ENCODE measurements around the gene MEF2B.

MEF2B gene

DNA sequence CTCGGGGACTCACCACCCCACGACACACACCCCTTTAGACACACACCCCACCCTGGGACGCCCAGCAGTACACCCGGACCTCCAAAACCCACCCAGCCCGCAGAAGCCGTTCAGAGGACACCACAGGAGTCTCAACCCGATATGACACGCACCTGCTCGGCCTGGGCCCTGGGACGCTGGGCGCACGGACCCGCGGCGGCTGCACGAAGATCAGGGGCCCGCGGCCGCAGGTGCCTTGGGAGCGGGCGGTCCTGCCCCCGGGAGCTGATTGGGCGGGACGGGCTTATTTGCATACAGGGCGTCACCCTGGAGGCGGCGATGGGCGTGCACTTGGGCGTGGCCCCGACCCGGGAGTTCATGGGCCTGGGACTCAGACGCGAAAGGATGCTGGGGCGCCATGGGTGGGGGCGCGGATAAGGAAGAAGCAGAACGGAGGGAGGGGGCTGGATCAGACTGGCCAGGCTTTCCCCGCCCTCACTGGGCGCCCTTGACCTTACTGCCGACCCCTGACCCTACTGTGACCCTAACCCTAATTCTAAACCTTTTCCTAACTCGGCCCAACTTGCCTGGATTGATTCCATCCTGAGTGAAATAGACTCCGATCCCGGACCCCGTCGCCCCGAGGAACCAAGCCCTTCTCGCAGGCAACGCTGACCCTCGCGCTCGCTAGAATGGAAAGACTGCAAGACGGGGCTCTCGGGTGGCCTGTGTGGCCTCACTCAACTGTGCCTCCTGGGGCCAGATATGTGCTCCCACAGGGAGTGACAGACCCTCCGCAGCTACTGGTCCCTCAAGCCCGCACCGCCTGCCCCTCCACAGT lies at the start of gene MEF2B:
Gene MEF2B, minus strand, starts transcription at position 211 of the 820 bp plus-strand sequence. CDS start 19,528 bp downstream, outside the sequence.
- peak; percentile 83 for ATAC-seq (replicated peaks; ENCODE audit: extremely low read depth, poor library complexity, severe bottlenecking)
- peaks cover 22% of the 10 kb centered on the region for H3K4me1 Mint-ChIP-seq
- H3K27ac Mint-ChIP-seq (ENCODE audit: low read depth): no peak within 1 kb of the TSS
- no peaks in the 10 kb centered on the region for H3K36me3 Mint-ChIP-seq (ENCODE audit: insufficient read depth)
- H3K4me3 Mint-ChIP-seq: peak within 1 kb of the TSS; percentile 50
- DNase-seq (ENCODE audit: low spot score in 2 of 2): peak; percentile 35 to 52
- peaks cover 12% of the 10 kb centered on the region for H3K27me3 Mint-ChIP-seq
- no peaks in the 10 kb centered on the region for H3K9me3 Mint-ChIP-seq

DNA sequence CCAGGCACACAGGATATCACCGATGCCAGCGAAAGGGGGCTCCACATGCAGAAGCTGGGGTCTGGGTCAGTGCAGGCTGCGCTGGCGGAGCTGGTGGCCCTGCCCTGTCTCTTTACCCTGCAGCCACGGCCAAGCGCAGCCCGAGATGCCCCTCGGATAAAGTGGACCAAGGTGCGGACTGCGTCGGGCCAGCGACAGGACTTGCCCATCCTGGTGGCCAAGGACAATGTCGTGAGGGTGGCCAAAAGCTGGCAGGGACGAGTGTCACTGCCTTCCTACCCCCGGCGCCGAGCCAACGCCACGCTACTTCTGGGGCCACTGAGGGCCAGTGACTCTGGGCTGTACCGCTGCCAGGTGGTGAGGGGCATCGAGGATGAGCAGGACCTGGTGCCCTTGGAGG lies 48.8 kb upstream of the MEF2B start:
- peaks cover 11% of the 10 kb centered on the region for H3K4me1 Mint-ChIP-seq
- no peaks in the 10 kb centered on the region for H3K36me3 Mint-ChIP-seq (ENCODE audit: insufficient read depth)
- no peaks in the 10 kb centered on the region for H3K9me3 Mint-ChIP-seq
- ATAC-seq (replicated peaks; ENCODE audit: extremely low read depth, poor library complexity, severe bottlenecking): no peak
- DNase-seq (ENCODE audit: low spot score in 2 of 2): no peak
- peaks cover 33% of the 10 kb centered on the region for H3K27me3 Mint-ChIP-seq
- no peak overlapping the region for H3K4me3 Mint-ChIP-seq
- H3K27ac Mint-ChIP-seq (ENCODE audit: low read depth): no peak overlapping the region

DNA sequence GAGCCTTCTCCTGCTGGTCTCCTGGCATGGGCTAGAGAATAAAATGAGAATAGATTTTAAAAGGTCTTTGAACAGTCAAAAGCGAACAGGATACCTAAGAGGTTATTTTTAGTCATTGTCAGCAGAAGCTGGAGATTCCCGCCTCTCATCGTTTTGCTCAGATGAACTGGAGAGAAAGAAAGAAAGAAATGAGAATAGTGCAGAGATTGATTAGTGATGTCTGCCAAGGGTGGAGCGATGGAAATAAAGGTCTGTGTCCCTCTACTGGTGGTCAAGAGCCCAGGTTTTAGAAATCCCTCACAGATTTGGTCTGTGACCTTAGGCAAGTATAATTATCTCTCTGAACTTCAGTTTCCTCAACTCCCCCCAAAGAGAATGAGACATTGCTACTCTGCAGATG lies 47.0 kb upstream of the MEF2B start:
- Mint-ChIP-seq H3K4me3 (no peak overlapping the region), H3K27me3 (peaks cover 51% of the 10 kb centered on the region), H3K9me3 (no peaks in the 10 kb centered on the region), H3K4me1 (peaks cover 12% of the 10 kb centered on the region), H3K27ac (ENCODE audit: low read depth) (no peak overlapping the region), H3K36me3 (ENCODE audit: insufficient read depth) (peaks cover 2% of the 10 kb centered on the region)
- DNase-seq (ENCODE audit: low spot score in 2 of 2) (no peak), ATAC-seq (replicated peaks; ENCODE audit: extremely low read depth, poor library complexity, severe bottlenecking) (no peak)

DNA sequence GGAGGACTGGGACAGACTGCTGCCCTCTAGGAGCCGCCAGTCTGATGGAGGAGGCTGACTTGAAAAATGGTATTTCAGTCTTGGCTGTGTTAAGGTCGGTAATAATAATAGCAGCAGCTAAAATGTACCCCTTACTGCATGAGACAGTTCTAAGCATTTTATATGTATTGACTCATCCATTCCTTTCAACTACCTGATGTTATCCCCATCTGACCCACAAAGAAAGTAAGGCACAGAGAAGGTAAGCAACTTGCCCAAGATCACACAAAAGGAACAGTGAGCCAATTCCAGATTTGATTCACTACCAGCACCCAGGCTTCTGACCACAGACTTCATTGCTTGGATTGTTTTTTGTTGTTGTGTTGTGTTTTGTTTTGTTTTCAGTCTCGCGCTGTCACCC lies 45.7 kb upstream of the MEF2B start:
- Mint-ChIP-seq H3K36me3 (ENCODE audit: insufficient read depth) (peaks cover 2% of the 10 kb centered on the region), H3K9me3 (no peaks in the 10 kb centered on the region)
- no peak for ATAC-seq (replicated peaks; ENCODE audit: extremely low read depth, poor library complexity, severe bottlenecking)

DNA sequence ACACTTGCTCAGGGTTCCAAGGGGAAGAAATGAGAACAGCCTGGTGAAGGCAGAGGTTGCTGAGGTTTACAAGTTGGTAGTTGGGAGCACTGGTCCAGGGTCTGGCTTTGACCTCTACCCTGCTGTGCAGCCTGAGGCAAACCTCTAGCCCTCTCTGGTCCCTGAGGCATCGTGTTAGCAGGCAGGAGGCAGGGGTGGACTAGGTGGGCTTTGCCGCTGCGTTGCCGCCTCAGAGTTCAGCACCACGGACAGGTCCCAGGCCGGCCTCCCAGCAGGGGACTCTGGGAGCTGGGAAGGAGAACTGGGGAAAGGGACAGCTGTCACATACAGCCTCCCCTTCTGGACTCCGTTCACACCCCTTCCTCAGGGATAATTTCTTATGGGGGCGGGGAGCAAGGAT lies 44.8 kb upstream of the MEF2B start:
- no peaks in the 10 kb centered on the region for H3K9me3 Mint-ChIP-seq
- H3K36me3 Mint-ChIP-seq (ENCODE audit: insufficient read depth): peaks cover 2% of the 10 kb centered on the region
- peaks cover 69% of the 10 kb centered on the region for H3K27me3 Mint-ChIP-seq
- H3K4me3 Mint-ChIP-seq: no peak overlapping the region
- peaks cover 12% of the 10 kb centered on the region for H3K4me1 Mint-ChIP-seq
- ATAC-seq (replicated peaks; ENCODE audit: extremely low read depth, poor library complexity, severe bottlenecking): no peak
- DNase-seq (ENCODE audit: low spot score in 2 of 2): no peak
- H3K27ac Mint-ChIP-seq (ENCODE audit: low read depth): no peak overlapping the region

More for the DNA sequence above, 45.7 kb upstream of the MEF2B start:
- Mint-ChIP-seq H3K27ac (ENCODE audit: low read depth) (no peak overlapping the region), H3K4me1 (peaks cover 12% of the 10 kb centered on the region), H3K27me3 (peaks cover 63% of the 10 kb centered on the region), H3K4me3 (no peak overlapping the region)
- no peak for DNase-seq (ENCODE audit: low spot score in 2 of 2)

DNA sequence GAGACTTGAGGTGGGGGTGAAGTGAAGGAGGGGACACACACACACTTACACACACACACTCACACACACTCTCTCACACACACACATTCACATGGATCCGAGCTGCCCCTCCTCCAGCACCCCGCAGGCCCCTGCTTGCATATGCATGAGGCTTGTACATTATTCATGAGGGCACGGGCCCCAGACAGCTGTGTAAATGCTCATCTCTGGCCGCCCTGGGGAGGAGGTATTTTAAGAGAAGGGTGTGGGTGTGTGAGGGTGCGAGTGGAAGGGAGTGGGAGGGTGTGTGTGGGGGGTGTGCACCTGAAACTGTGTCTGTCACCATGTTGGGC lies 44.1 kb upstream of the MEF2B start:
- ATAC-seq (replicated peaks; ENCODE audit: extremely low read depth, poor library complexity, severe bottlenecking): no peak
- peaks cover 73% of the 10 kb centered on the region for H3K27me3 Mint-ChIP-seq

DNA sequence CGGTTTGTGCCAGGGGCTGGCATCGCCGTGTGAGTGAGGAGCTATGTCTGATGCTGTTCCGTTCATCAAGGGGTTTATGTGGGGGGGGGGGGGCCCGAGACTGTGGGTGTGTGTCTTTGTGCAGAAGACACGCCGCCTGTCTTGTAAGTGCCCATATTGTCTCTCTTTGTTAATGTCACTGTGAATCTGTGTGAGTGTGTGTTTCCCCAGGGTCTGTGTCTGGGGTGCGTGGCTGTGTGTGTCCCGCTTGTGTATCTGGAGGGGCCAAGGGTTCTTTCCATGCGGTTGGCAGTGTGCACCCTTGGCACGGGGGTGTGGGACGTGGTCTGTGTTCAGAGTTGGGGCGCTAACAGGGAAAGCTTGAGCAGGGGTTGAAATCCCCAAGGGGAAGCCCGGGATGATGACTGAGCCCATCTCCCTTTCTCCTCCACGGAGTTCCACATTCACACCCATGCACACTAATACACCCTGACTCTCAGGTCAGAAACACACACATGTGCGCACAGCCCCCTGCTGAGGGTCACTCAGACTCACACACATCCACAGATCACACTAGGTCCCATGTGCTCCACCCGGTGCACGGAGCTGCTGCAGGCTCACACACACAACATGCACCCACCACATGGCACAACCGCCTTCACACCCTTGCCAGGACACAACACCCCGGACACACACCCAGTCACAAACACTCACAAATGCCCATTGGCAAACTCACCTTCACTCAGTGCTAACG lies 43.5 kb upstream of the MEF2B start:
- DNase-seq (ENCODE audit: low spot score in 2 of 2): no peak
- Mint-ChIP-seq H3K4me1 (peaks cover 12% of the 10 kb centered on the region), H3K27ac (ENCODE audit: low read depth) (no peak overlapping the region), H3K9me3 (no peaks in the 10 kb centered on the region), H3K27me3 (peaks cover 73% of the 10 kb centered on the region), H3K36me3 (ENCODE audit: insufficient read depth) (peaks cover 2% of the 10 kb centered on the region), H3K4me3 (no peak overlapping the region)
- ATAC-seq (replicated peaks; ENCODE audit: extremely low read depth, poor library complexity, severe bottlenecking): no peak

More for the DNA sequence above, 44.1 kb upstream of the MEF2B start:
- no peak overlapping the region for H3K4me3 Mint-ChIP-seq
- peaks cover 12% of the 10 kb centered on the region for H3K4me1 Mint-ChIP-seq
- H3K36me3 Mint-ChIP-seq (ENCODE audit: insufficient read depth): peaks cover 2% of the 10 kb centered on the region
- H3K27ac Mint-ChIP-seq (ENCODE audit: low read depth): no peak overlapping the region
- no peak for DNase-seq (ENCODE audit: low spot score in 2 of 2)
- H3K9me3 Mint-ChIP-seq: no peaks in the 10 kb centered on the region

DNA sequence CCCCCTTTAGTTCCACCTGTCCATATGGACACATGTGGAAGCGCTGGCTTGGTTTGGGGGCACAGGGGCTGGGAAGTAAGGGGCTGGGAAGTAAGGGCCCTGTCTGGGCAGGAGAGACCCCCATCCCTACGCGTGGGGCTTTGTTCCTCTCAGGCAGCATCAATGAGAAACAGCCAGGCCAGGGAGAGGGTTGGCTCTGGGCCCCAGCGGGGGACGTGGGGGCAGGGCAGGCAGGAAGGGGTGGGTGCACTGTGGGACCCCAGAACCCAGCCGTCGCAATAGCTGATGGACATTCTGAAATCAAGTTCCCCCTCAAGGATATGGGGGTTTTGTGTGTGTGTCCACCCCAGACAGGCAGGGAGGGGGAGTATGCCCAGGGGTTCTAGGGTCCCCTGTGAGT lies 42.9 kb upstream of the MEF2B start:
- ATAC-seq (replicated peaks; ENCODE audit: extremely low read depth, poor library complexity, severe bottlenecking) (no peak), DNase-seq (ENCODE audit: low spot score in 2 of 2) (no peak)
- Mint-ChIP-seq H3K9me3 (no peaks in the 10 kb centered on the region), H3K36me3 (ENCODE audit: insufficient read depth) (peaks cover 2% of the 10 kb centered on the region), H3K4me3 (no peak overlapping the region), H3K27ac (ENCODE audit: low read depth) (no peak overlapping the region), H3K4me1 (peaks cover 13% of the 10 kb centered on the region), H3K27me3 (peaks cover 73% of the 10 kb centered on the region)

DNA sequence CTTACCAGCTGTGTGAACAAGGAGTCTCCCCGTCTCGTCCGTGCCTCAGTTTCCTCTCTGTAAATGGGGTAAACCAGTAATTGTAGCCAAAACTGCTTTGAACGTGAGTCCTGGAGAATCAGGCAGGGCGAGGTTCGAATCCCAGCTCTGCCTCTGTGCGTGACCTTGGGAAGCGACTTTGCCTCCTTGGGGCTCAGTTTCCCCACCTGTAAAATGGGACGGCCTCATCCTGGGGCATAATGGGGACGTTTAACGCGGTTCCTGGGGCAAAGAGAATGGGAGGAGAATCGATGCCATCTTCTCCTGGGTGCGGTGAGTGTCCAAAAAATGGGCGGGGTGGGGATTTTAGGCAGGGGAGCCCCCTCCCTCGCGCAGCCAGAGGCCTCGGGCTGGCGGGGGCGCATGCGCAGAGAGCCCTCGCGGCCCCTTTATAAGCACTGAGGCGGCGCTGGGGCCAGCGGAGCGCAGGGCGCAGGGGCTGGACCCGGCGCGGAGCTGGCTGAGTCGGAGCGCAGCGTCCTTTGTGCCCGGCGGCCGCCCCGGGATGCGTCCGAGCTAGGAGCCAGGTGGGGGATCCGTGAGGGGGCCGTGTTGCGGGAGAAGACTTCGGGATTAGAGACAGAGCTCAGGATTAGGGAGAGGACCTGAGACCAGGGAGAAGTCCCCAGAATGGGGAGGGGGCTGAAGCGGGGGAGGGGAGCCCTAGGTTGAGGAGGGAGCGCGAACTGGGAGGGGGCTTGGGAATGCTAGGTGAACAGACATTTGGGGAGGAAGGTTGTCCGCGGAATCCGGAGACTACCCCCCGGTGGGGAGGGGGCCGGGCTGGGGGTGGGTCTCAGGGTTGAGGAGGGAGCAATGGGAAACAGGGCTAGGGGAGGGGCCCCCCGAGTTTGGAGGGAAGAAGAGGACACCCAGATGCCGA lies 41.7 kb upstream of the MEF2B start, which contains the start of gene NCAN:
Gene NCAN, plus strand, starts transcription at position 460 of the 922 bp plus-strand sequence. CDS start 4,996 bp downstream, outside the sequence.
- peaks cover 63% of the 10 kb centered on the region for H3K27me3 Mint-ChIP-seq
- no peak for ATAC-seq (replicated peaks; ENCODE audit: extremely low read depth, poor library complexity, severe bottlenecking)
- no peak for DNase-seq (ENCODE audit: low spot score in 2 of 2)

DNA sequence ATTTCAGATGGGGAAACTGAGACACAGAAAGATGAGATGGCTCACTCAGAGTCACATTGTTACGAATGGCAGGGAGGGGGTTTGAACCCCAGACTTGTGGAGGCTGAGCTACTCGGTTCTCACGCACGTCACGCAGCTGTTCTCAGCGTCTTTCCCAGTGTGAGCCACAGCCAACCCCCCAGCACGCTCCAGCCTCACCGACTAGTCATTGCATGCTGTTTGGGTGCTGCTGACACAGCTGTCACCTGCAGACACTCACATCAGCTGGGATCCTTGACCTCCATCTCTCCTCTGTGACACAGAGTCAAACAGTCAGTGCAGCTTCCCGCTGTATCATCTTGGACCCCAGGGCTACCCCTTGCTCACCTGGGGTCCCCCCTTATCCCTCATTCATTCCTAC lies 39.3 kb upstream of the MEF2B start:
- ATAC-seq (replicated peaks; ENCODE audit: extremely low read depth, poor library complexity, severe bottlenecking) (no peak), DNase-seq (ENCODE audit: low spot score in 2 of 2) (no peak)
- H3K4me3 Mint-ChIP-seq: no peak overlapping the region
- peaks cover 10% of the 10 kb centered on the region for H3K9me3 Mint-ChIP-seq
- H3K27ac Mint-ChIP-seq (ENCODE audit: low read depth): no peak overlapping the region
- H3K4me1 Mint-ChIP-seq: peaks cover 21% of the 10 kb centered on the region
- peaks cover 2% of the 10 kb centered on the region for H3K36me3 Mint-ChIP-seq (ENCODE audit: insufficient read depth)
- H3K27me3 Mint-ChIP-seq: peaks cover 44% of the 10 kb centered on the region

More for the DNA sequence above, 41.7 kb upstream of the MEF2B start, which contains the start of gene NCAN:
- H3K4me3 Mint-ChIP-seq: no peak within 1 kb of the TSS
- peaks cover 10% of the 10 kb centered on the region for H3K9me3 Mint-ChIP-seq
- peaks cover 19% of the 10 kb centered on the region for H3K4me1 Mint-ChIP-seq
- H3K36me3 Mint-ChIP-seq (ENCODE audit: insufficient read depth): peaks cover 2% of the 10 kb centered on the region
- H3K27ac Mint-ChIP-seq (ENCODE audit: low read depth): no peak within 1 kb of the TSS

DNA sequence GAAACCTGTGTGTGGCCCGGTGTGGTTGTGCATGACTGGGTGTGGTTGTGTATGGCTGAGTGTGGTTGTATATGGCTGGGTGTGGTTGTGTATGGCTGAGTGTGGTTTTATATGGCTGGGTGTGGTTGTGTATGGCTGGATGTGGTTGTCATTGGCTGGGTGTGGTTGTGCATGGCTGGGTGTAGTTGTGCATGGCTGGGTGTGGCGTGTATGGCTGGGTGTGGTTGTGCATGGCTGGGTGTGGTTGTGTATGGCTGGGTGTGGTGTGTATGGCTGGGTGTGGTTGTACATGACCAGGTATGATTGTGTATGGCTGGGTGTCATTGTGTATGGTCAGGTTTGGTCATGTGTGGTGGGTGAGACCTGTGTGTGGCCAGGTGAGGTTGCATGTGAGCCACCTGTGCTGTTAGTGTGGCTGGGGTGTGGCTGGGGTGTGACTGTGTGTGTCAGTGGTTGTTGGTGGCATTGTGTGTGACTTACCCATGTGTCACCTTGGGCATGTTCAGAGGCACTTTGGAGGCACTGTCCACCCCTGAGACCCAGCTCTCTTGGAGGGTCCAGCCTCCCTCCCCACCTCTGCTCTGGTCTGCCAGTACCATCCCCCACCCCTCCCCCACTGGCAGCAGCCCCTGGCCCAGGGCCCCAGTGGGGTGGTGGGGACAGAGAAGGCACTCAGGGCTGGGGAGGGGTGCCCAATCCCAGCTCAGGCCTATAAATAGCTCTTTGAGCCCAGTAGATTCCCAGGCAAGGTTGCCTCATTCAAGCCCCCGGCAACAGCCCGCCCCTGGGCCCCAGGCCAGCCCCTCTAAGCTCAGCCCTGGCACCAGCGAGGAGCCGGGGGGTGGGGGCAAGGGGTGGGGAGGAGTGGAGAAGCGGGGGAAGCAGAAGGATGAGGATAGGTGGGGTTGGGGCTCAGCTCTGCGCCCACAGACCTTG lies 37.8 kb upstream of the MEF2B start:
- H3K4me3 Mint-ChIP-seq: peak overlapping the region; percentile 34
- H3K27me3 Mint-ChIP-seq: peaks cover 30% of the 10 kb centered on the region
- ATAC-seq (replicated peaks; ENCODE audit: extremely low read depth, poor library complexity, severe bottlenecking) (no peak), DNase-seq (ENCODE audit: low spot score in 2 of 2) (no peak)
- H3K4me1 Mint-ChIP-seq: peaks cover 20% of the 10 kb centered on the region
- H3K36me3 Mint-ChIP-seq (ENCODE audit: insufficient read depth): peaks cover 3% of the 10 kb centered on the region
- peak overlapping the region; percentile 32 for H3K27ac Mint-ChIP-seq (ENCODE audit: low read depth)
- H3K9me3 Mint-ChIP-seq: peaks cover 10% of the 10 kb centered on the region
